ENCODE data around the gene PSMB7.

- TF ChIP-seq ZNF839 (CRISPR knock-in tag; IDR thresholded peaks at IDR 0.05; ENCODE audit: borderline replicate concordance) (no peak), GTF3A (CRISPR knock-in tag; conservative IDR thresholded peaks at IDR 0.05) (no peak), KAT7 (CRISPR knock-in tag; IDR thresholded peaks at IDR 0.05; ENCODE audit: borderline replicate concordance) (no peak), ZNF781 (CRISPR knock-in tag; IDR thresholded peaks at IDR 0.05; ENCODE audit: borderline replicate concordance, not compliant biosample characterization) (no peak)
Observed at GRCh38 chr9:124462739-124463138, 47.5 kb upstream of the PSMB7 start.
